Measurements from ENCODE around the gene PATZ1. TPM values are rescaled to one million over a fixed set of nuclear protein-coding genes. Genes with fewer than 3 reads are reported as not detected.

PATZ1 gene, protein sequence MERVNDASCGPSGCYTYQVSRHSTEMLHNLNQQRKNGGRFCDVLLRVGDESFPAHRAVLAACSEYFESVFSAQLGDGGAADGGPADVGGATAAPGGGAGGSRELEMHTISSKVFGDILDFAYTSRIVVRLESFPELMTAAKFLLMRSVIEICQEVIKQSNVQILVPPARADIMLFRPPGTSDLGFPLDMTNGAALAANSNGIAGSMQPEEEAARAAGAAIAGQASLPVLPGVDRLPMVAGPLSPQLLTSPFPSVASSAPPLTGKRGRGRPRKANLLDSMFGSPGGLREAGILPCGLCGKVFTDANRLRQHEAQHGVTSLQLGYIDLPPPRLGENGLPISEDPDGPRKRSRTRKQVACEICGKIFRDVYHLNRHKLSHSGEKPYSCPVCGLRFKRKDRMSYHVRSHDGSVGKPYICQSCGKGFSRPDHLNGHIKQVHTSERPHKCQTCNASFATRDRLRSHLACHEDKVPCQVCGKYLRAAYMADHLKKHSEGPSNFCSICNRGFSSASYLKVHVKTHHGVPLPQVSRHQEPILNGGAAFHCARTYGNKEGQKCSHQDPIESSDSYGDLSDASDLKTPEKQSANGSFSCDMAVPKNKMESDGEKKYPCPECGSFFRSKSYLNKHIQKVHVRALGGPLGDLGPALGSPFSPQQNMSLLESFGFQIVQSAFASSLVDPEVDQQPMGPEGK
- 9.1 and 9.3 TPM in 2 replicates for total RNA-seq

DNA sequence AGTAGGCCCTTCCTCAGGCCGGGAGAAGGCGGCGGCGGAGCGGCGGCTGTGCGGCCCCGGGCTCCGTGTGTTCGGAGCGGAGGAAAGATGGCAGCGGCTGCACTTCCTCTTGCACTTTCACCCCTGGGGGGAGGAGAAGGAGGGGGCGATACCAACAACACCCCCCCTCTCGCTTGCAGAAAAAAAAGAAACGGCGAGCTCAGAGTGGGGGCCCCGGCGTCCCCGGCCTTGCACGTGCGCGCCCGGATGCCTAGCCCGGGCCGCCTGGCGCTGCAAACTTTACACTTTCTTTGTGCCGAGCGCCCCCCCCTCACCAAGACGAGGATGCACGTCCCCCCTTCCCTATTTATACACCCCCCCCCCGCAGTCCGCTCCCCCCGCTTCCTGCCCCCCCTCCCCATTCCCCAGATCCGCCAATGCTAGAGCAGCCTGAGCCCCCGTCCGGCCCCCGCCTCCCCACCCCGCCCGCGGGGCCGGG, at the start of gene PATZ1:
Gene PATZ1, minus strand, starts transcription at position 92 of the 478 bp plus-strand sequence. CDS start 744 bp downstream, outside the sequence.

DNA sequence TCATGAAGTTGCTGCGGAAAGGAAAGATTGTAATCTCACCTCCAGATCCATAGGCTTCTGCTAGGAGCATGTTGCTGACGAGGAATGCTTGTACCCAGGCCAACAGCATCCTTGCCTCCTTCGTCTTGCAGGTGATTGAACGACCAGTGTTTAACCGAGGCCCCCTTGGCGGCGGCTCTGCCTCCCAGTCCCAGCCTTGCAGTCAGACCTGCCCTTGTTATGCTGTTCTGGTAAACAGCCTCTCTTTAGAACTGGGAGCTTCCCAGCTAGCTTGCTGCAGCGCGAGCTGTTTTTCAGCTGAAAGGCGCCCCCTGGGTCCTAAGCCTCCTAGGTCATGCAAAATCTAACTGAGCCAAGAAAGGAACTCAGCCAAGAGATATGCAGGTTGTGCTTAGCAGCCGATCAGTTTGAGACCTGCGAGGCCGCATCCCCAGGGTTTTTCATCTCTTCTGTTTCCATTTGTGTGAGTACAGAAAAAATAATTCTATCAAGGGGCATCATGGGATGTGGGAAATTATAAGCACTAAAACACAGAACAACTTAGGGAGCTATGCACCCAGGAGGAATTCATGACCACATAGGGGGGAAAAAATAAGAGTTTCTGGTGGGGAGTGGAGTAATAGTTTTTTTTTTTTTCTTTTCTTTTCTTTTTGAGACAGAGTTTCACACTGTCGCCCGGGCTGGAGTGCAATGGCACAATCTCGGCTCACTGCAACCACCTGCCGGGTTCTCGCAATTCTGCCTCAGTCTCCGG, 53.7 kb downstream of the PATZ1 start, which contains the start of gene PIK3IP1:
Gene PIK3IP1, minus strand, starts transcription at position 253 of the 754 bp plus-strand sequence. Its CDS starts 144 bp downstream, at position 109.

Other genes with a start within 250 kb of the PATZ1 start
- gene SELENOM, start 238.8 kb downstream of the PATZ1 start, total RNA-seq: 119 and 129 TPM in 2 replicates
- under 0.01 and 0.12 TPM in 2 replicates for gene INPP5J, start 223.4 kb downstream of the PATZ1 start, total RNA-seq
- 0.13 TPM in 1 of 2 replicates, not detected in the other for gene PLA2G3, start 205.8 kb downstream of the PATZ1 start, total RNA-seq
- 23.0 and 29.3 TPM in 2 replicates for gene RNF185, start 186.2 kb downstream of the PATZ1 start, total RNA-seq
- 19.6 and 23.4 TPM in 2 replicates for gene LIMK2, start 134.0 kb downstream of the PATZ1 start, total RNA-seq
- 28.9 and 52.6 TPM in 2 replicates for gene PIK3IP1, start 53.9 kb downstream of the PATZ1 start, total RNA-seq
- gene DRG1, start 53.3 kb upstream of the PATZ1 start, total RNA-seq: 82.4 and 90.8 TPM in 2 replicates
- gene EIF4ENIF1, start 143.5 kb upstream of the PATZ1 start, total RNA-seq: 8.6 and 10.7 TPM in 2 replicates
- 15.7 and 20.3 TPM in 2 replicates for gene SFI1, start 150.2 kb upstream of the PATZ1 start, total RNA-seq

Data from aortic smooth muscle cell (primary cell).